ELF-1 (cell line): ENCODE data around the gene SMIM20.
A peak's percentile ranks its signal among the peaks of the same experiment; 100 is the strongest.
"Not testable (repeated sequence)": the region's sequence is repeated elsewhere in the genome, so short reads cannot be mapped to it uniquely, and the experiment has no call there.

Experiments
- DNase-seq: peaks from one replicate; pipeline ENCODE4 v3.0.0-alpha.2; 2016; ENCODE audit warnings: low read depth, low spot score

Gene SMIM20

DNA sequence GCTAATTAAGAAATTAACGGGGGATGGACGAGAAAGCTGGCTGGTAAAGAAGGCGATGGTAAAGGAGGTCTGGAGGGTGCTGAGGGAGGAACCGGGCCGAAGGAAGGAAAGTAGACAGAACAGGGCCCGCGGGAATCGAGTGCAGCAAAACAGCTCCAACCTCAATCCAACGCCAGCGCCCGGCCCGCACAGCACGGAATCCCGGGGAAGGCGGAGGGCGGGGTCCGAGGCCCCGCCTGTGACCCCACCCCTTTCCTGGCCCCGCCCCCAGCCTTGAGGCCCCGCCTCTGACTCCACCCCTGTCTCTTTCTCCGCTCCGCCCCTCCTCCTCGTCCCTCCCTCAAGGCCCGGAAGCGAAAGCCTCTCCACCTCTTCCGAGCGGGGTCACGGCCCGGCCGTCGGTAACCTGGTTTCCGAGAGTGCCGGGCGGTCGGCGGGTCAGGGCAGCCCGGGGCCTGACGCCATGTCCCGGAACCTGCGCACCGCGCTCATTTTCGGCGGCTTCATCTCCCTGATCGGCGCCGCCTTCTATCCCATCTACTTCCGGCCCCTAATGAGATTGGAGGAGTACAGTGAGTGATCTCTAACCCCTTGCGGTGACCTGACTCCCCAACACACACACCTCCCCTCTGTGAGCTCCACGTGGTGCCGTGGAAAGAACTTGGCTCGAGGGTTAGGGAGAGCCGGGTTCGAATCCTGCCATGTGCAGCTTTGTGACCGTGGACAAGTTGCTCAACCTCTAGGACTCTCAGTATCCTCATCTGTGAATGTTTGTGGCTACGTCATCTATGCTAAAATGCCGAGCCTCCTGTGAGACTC lies at the start of gene SMIM20:
Gene SMIM20, plus strand, starts transcription at position 370 of the 819 bp plus-strand sequence. Its CDS starts 94 bp downstream, at position 464.
- peak; percentile 91 for DNase-seq

DNA sequence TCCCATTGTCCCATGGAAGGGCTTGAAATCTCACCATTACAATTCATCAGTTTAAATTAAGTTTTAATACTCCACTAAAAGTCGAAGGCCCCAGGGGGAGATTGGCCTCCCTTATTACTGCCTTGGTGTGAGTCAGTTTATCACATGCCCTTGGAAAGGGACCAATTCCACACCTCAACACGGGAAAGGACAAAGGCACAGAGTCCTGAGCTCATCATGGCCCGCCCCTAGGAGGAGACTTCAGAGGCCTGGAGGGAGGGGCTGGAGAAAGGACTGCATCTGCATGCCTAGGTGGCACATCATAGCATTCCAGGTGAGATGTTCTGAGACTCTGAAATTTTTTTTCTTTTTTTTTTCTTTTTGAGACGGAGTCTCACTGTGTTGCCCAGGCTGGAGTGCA lies 48.4 kb upstream of the SMIM20 start:
- DNase-seq: peak; percentile 27

DNA sequence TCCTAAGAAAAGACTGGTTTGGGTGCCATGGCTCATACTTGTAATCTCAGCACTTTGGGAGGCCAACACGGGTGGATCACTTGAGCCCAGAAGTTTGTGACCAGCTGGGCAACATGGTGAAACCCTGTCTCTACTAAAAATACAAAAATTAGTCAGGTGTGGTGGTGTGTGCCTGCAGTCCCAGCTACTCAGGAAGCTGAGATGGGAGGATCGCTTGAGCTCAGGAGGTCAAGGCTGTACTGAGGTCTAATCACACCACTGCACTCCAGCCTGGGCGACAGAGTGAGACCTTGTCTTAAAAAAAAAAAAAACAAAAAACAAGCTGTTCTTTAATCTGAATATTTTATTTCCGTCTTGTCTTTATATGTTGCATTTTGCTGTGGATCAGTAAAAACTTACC lies 47.6 kb upstream of the SMIM20 start:
- DNase-seq: not testable (repeated sequence)

DNA sequence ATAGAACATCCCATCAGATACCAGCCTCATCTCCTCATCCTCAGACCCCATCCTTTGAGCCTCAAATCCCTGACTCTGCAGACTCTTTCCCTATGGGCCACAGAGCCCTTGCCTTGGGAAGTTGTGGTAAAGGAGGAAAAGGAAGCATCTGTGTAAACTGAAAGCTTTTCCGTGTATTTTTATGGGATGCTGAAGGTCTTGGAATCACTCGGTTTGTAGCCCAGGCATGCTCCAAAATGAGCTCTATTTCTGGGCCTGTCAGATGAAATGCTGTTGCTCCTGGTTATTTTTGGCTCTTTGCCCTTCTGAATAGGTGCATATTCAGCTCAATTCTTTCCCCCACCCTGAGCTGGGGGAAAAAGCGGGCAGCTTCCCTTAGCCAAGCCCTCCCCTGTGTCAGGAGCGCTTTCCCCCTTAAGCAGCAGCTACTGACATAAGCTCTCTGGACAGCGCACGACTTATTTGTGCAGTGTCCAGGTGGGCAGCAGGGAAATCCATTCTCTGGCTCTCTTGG lies 46.2 kb upstream of the SMIM20 start:
- no peak for DNase-seq

DNA sequence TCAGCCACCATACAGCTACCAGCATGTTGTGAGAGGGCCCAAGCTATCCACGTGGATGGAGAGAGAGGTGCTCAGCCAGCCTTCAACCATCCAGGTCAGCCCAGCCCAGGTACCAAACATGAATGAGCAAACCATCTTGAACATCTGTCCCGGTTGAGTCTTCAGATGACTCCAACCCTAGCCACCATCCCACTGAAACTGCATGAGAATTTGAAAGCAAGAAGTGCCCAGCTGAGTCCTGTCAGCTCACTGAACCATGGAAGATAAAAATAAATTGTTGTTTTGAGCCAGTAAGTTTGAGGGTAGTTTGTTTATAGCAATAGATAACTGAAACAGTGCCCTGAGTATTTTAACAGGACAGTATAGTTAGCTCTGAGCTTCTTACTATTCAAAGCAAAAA lies 43.9 kb upstream of the SMIM20 start:
- no peak for DNase-seq

DNA sequence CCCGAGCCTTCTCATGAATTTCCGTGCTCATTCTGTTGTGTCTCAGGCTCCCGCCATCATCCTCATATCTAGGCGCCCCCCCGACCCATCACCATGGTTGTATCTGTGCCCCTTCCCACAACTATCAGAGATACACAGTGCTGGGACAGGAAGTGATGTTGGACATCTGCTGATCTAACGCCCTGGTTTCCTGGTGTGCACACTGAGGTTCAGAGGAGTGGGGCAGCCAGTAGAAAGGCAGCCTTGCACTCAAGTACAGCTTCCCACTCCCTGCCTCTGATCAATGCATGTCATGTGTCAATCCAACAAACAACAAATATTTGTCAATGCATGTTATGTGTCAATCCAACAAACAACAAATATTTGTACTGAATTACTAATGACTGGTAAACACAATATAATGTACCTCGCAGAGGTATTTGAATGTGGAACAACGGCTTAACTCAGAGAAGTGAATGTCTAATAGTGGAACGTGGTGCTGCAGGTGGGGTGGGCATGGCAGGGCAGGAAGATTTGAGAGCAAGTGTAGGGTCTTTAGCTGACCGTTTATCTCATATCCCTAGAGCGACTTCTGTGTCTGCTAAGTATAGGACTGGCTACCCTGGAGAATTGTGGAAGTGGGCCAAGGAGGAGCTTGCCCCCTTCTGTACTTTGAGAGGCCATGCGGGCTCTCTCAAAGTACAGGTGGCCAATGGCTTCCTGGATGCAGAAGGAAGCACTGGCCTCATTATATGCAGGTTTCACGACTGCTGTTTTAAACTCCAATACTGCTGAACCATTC lies 41.0 kb upstream of the SMIM20 start:
- DNase-seq: no peak

DNA sequence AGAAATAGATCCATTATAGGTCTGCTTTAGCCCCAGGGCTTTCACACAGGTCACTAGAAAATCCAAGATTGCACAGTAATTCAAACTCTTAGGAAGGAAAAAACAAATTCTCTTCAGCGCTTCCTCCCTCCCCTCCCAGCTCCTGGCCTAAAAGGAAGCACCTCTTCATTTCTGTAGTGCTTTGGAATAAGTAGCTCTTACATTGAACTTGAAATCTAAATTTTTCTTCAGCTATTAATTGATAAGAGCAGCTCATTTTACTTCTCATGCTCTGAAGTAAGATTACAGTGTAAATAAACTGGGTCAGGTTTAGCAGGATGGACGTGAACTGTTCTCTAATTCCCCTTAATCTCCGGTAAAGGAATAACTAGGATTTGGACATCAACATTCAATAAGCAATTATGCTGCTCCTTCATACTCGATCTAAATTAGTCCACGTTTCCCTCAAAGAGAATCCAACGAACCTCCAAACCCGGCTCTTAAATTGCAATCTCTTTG lies 40.3 kb upstream of the SMIM20 start:
- no peak for DNase-seq

DNA sequence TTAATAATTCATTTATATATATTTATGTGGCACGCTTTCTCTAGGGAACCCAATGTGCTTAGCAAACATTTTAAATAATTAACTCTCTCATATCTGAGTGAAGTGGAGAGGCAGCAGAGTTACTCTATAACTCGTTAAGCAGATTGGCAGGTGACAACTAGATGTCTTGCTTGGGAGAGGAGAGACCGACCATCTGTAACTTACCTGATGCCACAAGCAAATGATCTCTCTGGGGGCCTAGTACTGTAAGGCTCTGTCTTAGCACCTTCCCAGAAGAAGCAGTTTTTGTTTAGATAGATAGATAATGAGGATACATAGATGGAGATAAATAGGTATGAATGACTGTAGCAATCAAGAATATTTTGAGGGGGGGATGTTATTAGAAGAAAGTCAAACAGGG lies 39.4 kb upstream of the SMIM20 start:
- DNase-seq: no peak

DNA sequence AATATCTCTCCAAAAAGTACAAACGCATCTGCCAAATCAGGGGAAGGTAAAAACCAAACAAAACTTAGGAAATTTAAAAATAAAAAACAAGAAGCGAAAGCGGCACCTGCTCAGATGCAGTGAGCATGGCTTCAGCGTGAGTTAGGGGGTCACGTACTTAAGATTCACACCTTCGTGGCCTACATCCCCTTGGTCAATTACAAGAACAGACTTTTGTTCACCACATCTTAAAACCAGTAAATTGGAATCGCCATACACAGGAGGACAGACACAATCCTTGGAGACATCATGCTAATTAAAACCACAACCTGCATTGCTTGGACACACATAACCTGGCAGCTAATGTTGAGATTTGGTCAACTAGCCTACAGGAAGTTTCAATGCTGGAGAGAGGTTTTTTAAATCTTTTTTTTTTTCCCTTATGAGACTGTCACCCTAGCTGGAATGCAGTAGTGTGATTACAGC lies 38.7 kb upstream of the SMIM20 start:
- DNase-seq: no peak

DNA sequence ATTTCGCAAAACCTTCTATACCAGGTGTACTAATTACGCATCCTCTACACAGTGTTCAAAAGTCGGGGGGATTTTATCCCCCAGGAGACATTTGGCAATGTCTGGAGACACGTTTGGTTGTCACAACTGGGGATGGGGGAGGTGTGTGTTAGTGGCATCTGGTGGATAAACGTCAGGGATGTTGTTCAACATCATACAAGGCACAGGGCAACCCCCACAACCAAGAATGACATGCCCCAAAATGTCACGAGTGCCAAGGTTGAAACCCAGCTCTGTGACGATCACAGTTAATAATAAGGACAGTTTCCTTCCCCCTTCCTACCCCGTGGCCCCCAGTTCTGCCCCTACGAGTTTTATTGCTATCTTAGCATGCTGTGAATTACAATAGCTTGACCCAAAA lies 35.3 kb upstream of the SMIM20 start:
- DNase-seq: no peak

DNA sequence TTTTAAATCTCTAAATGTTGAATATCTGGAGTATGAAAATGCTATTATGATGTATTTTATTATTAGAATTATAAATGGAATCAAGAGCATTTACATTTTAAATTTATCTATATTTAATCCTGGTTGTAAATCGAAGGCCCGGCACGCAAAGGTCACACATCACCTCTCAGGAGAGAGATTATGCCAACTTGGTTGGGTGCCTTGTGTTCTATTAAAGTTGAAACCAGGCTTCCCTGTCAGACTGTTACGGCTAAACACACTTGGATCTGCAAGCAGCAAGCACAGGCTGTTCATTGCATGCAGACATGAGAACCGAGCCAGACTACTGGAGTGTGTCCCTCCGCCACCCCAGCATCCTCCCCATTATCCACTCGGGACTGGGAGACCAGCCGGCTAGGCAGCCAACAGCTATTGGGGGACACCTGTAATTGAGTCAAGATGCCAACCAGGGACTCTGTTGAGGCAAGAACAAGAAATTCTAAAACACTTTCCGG lies 34.9 kb upstream of the SMIM20 start:
- DNase-seq: no peak

DNA sequence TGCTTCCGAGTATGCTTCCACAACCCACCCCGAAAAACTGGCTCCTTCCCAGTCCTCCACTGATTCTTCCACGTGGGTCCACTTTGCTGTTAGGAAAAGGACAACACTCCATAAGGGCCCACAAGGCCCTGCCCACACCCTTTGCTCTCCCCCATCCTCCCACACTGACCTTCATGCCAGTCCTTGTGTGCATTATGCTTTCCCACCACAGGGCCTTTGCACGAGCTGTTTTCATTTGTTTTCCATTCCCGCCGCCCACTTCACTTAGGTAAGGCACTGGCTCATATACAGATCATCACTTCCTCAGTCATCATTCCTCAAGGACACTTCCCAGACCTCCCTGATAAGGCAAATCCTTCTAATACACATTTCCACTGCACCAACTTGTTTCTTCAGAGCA lies 34.4 kb upstream of the SMIM20 start:
- no peak for DNase-seq

DNA sequence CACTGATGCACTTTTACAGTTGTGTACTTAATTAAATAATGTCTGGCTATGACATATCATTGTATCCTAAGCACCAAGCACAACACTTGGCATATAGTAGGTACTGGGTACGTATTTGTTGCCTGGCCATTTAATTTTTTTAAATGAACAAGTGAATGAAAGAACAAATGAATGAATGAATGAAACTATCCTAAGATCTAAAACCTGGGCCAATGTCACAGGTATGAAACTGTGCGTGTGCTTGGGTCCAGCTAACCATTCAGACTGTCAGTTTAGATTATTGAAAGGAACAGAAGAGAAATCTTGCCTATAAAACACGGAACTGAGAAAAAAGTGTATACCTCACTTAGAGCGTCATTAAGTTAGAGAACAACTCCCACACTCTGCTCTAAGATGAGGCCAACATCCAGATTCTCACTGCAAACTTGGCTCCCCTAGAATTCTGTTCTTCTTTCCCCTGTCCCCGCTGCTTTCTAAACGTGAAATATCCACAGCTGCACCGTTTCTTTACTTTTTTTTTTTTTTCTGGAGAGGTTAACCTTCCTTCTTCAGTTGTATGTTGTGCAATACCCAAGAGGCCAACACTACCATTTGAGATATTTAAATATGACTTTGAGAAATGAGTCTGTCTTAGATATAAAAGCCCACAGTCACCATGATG lies 33.9 kb upstream of the SMIM20 start:
- no peak for DNase-seq

DNA sequence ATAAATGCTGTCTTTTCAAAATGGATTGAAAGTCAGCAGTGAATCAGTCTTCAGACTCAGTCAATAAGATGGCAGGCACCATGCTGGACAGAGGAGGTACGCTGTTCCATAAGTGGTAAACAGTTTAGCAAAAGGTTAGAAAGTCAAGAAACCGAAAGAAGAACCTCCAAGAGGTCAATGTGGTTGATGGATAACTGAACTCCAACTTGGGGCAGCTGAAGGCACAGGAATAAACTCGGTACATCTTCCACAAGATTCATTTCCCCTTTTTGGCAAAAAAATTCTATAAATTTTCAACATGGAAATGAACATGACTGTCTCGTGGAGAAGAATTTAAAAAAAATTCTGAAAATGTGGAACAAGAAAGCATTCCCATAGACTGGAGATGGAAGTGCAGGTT lies 32.8 kb upstream of the SMIM20 start:
- DNase-seq: no peak

DNA sequence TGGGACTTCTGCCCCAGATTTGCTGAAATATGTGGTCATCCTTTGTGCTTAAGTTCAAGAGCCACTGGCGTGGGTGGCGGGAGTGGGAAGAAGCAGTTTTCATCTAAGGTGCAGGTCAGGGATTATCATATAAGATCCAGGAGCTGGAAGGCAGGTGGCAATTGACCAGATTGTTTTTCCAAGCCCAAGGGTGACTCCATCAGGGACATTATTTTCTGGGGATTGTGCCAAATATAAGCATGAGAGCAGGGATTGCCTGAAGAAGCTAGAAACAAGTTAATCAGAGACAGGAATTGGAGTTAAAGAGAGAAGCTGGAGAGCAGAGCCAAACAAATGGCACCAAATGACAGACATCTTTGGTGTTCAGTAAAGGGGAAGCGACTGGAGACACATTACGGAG lies 31.8 kb upstream of the SMIM20 start:
- DNase-seq: no peak

DNA sequence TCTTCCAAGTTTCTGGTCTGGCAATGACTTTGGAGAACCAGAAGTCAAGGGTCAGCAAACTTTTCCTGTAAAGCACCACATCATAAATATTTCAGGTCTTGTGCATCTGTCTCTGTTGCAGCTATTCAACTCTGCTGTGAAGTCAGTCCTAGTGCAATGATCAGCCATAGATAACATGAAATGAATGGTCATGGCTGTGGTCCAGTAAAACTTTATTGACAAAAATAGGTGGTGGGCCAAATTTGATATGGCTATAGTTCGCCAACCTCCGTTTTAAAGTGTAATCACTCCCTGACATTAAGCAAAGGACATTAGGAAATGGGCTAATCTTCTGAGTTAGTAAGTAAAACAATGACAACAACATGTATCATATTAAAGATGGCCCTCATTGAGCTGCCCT lies 30.5 kb upstream of the SMIM20 start:
- no peak for DNase-seq

DNA sequence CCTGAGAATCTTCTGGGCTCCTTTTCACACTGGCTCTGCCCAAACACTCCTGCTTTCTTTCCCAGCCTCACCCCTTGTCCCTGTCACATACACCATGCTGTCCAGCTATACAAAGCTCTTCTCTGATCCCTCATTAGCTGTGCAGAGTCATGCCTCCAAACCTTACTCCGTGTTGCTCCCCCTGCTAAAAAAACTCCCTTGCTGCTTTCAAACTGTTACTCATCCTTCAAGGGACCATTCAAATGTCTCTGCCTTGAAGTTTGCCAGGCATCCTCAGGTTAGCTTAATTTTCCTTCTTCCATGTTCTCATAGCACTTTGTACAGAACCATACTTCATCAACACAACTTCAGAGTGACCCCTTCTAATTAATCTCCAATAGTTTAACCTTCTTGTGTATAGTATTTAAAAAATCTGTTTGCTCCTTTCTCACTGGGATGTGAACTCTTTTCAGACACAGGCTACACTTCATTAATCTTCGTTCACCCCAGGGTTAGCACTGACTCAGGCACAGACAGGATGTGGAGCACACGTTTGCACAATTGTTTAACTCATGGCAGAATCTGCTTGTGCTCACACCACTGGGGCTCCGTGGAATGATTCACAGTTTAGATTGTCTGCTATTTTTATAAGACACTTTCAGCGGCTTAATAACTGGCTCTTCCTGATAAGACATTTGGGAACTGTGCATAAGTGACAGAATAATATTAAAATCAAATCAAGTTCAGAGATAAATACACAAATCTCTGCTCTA lies 29.8 kb upstream of the SMIM20 start:
- no peak for DNase-seq

DNA sequence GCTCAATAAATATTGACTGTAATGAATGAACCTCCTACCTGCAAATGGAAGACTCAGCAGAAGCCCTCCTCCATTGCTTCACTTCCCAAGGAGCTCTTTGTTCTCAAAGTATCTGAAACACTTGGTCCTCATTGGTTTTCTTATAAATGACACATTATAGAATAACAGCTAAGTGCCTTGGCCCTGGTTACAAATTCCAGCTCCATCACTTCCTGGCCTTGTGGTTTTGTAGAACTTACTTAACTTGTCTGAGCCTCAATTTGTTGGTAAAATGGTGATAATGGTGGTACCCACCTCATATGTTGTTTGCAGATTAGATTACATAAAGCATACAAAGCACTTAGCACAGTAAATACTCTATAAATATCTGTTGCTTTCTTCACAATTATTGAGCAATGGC lies 25.2 kb upstream of the SMIM20 start:
- no peak for DNase-seq

DNA sequence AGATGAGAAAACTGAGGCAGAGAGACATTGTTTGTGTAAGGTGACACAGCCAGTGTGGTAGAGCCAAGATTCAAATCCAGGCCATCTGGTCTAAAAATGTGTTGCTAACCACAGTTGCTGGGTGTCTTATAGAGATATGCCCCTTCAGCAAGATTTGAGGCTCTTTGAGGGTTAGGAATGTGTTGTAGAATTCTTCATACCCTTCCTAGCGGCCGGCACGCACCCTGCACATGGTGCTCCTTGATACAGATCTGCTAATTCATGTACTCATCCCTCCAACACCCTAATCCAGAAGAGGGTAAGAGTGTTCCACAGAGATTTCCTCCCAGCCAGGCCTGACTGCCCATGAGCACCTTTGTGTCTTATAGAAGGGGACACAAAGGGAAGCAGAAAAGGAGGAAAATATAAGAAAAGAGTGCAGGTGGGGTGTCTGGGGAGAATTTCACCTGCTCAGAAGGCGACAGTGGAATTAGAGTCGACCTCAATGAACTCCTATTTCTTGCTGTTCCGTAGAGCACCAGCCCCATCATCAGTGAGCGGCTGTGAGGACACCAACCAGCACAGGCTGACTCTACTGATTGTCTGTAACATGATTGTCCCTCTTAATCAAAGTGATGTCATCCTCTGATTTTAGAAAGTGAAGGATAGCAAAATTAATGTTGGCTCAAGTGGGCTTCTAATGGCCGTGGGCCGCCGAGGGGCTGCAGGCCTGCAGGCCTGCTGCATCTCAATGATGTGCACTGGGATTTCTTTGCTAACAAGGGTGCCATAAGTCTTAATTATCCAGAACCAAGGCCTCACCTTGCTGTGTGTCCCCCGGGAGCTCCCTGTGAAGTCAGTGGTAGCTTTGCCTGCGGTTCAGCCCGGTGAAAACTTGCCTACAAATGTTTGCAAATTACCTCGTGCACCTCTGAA lies 24.2 kb upstream of the SMIM20 start:
- no peak for DNase-seq
